SIG-M5 treated with dmso at 0.1 percent for 504 hours (cell line): ENCODE results near the gene ZNF766.
"Not testable (repeated sequence)": the region's sequence is repeated elsewhere in the genome, so short reads cannot be mapped to it uniquely, and the experiment has no call there.

ENCODE experiments used
- DNase-seq: peaks from one replicate; lab custom pipeline; 2025; ENCODE audit not compliant: unreplicated experiment; lab: John Stamatoyannopoulos, UW

Gene ZNF766

DNA sequence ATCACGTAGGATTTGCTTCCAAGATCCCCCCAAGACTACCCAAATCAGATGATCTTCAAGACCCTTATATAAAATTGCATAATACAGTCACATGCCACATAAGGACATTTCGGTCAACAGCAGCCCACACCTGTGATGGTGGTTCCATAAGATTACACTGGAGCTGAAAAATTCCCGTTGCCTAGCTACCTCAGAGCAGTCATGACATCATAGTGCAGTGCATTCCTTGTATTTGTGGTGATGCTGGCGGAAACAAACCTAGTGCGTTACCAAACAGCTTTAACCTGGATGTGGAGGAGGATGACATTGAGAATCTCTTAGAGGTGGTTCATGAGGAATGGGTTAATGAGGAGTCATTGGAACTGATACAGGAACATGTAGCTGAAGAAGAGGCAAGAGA is 4.8 kb downstream of the ZNF766 start:
- DNase-seq = no peak

DNA sequence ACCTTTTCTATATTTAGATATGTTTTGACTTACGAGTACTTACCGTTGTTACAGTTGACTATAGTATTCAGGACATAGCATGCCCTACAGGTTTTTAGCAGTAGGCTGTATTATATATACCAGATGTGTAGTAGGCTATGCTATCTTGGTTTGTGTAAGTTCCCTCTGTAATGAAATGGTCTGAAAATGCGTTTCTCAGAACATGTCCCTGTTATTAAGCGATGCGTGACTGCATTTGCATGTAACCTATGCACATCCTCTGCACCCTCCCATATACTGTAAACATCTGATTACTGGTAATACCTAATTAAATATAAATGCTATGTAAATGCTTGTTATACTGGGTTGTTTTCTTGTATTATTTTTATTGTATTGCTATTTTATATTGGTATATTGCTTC is 6.6 kb downstream of the ZNF766 start:
- DNase-seq = no peak

DNA sequence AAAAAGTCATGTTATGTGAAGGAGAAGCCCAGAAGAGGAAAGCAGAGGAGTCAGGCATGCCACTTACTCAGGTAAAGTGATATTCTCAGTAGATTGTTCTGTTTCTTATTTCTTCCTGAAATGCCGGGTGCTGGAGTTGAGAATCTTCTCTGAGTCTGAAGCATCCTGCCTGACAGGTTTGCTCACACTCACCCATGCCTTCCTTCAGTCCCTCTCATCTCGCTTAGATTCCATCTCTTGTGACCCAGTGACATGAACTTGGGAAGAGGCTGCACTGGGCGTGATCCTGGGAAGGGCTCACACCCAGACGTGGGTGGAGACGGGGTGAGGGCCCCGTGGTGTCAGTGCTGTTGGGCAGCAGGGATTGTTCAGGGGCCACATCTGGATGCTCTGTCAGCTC is 8.1 kb downstream of the ZNF766 start:
- DNase-seq = no peak

DNA sequence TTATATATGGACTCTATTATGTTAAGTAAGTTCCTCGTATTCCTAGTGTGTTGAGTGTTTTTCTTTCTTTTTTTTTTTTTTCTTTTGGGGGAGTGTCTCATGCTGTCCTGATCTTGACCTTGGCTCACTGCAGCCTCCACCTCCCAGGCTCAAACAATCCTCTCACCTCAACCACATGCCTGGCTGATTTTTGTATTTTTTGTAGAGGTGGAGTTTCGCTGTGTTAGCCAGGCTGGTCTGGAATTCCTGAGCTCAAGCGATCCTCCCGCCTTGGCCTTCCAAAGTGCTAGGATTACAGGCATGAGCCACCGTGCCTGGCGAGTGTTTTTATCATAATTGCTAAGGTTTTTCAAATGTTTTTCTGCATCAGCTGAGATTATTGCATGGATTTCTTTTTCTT is 16.9 kb downstream of the ZNF766 start:
- DNase-seq = no peak

DNA sequence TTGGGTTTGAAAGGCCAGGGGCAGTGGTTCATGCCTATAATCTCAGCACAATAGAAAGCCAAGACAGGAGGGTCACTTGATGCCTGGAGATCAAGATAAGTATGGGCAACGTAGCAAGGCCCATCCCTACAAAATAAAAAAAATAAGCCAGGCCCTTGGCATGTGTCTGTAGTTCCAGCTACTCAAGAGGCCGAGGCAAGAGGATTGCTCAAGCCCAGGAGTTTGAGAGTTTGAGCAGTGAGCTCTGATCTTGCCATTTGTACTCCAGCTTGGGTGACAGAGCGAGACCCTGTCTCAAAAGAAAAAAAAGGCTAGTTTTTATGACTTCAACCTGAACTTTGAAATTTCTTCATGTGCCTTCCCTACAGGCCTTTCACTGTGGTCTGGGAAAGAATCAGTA is 22.4 kb downstream of the ZNF766 start:
- DNase-seq = no peak

DNA sequence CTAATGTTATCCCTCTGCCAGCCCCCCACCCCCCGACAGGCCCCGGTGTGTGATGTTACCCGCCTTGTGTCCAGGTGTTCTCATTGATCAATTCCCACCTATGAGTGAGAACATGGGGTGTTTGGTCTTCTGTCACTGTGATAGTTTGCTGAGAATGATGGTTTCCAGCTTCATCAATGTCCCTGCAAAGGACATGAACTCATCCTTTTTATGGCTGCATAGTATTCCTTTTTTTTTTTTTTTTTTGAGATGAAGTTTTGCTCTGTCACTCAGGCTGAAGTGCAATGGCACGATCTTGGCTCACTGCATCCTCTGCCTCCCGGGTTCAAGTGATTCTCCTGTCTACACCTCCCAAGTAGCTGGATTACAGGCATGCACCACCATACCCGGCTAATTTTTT is 23.6 kb downstream of the ZNF766 start:
- not testable (repeated sequence) for DNase-seq

DNA sequence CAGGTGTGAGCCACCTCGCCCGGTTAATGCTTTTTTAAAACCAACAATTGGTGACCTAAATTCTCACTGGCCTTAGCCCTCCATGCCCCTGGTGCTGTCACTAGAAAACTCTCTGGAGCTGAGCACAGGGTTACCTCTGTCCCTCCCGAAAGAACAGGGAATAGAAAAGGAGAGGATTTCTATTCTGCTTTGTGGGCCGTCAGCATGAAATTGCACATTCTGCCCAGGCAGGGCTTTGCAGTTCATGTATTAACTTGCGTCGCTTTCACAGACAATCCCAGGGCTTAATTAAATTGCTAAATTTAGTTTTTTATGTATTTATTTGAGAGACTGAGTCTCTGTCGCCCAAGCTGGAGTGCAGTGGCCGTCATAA is 27.0 kb downstream of the ZNF766 start:
- no peak for DNase-seq

DNA sequence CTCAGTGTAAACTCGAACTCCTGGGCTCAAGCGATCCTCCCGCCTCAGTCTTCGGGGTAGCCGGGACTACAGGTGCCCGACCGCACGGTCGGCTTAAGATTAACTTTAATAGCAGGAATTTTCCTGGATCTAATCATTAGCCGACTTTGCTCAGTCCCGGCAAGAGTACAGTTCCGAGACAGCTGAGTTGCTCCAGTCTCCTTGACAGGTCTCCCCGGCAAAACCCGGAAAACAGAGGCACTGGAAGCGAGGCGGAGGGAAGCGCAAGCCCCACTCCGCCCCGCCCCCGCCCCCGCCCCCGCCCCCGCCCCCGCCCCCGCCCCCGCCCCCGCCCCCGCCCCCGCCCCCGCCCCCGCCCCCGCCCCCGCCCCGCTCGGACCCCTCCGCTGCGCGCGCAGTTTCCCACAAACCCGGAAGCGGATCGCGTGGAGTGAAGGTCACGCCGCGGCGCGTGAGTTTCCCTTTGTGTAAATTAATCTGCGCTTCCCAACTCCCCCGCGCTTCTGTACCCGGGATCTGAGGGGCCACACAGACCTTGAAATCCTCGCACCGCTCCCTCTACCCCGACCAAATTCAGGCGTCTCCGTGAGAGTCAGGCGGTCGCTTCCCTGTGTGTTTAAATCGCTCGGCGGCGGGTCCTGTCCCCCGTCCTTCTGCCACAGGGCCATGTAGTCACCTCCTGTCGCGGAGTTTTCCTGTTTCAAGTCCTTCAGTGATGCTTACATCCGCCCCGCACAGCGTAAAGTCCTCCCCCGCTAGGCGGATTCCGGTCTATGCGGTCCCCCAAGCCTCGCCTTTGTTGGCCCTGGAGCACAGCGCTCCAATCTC is 27.6 kb downstream of the ZNF766 start, which contains the start of gene ZNF480:
ZNF480 (plus strand) TSS at position 397 of the 828 bp plus-strand sequence. CDS start 3,244 bp downstream, outside the sequence.
- peak; percentile 67 for DNase-seq

DNA sequence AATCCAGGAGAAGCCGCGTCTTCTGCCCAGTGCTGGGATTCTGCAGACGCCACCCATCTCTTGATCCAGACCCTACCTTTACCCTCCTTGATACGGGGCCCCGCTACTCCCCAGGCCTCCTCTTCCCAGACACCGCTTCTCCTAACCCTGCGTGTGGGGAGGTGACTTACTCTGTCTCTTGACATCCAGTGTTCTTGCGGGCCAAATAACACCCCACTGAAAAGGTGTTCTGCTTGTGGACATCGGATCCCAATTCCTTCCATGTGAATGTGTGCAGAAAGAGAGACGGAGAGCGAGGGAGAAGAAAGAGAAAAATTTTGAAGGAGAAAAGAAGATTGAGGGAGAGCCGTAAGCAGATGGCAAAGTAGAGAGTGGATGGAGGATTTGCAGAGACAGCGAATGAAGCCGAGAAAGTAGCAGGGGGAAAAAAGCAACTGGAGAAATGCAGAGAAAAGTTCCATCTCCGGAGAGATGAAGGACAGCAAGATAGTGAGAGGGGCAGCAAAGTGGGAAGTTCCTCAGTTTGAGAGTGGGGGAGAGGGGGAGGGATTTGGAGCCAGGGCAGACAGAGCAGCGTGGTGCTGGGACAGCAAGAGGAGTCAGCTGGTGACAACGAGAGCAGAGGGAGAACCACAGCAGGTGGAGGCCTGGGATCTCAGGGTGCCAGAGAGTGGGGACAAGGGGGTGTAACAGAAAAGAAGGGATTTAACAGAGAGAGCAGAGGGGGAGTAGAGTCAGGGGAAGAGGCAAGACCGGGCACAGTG is 28.4 kb downstream of the ZNF766 start:
- peak; percentile 36 for DNase-seq

DNA sequence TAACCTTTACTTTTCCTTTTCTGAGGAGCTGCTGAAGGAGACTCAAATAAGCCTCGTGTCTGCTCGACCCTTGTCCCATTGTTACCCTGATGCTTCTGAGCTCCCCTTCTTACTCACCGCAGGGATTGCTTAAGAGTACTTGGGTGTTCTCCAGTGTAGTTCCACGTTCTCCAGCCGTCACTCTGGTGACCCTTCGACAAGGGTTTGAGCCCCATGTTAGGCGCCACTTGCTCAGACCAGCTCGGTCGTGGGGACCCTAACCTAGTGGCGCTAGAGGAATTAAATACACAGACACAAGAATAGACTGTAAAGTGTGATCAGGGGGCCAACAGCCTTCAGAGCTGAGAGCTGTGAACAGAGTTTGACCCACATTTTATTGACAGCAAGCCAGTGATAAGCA is 37.9 kb downstream of the ZNF766 start:
- DNase-seq = no peak

DNA sequence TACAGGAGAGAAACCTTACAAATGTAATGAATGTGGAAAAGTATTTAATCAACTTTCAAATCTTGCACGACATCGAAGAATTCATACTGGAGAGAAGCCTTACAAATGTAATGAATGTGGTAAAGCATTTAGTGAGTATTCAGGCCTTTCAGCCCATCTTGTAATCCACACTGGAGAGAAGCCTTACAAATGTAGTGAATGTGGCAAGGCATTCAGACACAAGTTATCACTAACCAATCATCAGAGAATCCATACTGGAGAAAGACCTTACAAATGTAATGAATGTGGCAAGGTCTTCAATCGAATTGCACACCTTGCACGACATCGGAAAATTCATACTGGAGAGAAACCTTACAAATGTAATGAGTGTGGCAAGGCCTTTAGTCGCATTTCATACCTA is 53.0 kb downstream of the ZNF766 start:
- DNase-seq = no peak

DNA sequence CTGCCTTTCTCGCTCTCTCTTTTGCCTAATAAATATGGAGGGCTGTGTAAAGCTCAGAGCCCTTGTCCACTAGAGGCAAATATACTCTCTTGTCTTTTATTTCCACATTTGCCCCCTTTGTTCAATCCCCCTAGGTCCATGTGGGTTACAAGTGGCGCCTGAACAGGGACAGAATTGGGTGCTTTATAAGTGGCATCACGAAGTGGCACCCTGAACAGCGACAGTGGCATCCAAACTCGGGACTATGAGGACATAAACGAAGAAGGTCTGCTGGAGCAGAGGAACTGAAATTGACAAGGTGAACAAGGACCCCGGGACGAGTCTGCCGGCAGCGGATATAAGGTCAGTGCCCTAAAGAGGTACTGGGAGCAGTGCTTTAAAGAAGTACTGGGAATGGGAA is 62.4 kb downstream of the ZNF766 start:
- DNase-seq = no peak

DNA sequence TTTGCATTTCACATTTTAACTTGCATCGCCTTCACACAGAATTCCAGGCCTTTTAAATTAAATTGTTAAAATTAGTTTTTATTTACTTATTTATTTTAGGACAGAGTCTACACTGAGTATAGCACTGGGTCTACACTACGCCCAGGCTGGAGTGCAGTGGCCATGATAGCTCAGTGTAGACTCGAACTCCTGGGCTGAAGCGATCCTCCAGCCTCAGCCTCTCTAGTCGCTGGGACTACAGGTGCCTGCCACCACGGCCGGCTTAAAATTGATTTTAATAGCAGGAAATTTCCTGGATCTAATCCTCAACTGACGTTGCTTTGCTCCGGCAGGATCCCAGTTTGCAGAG is 66.4 kb downstream of the ZNF766 start:
- DNase-seq = no peak

DNA sequence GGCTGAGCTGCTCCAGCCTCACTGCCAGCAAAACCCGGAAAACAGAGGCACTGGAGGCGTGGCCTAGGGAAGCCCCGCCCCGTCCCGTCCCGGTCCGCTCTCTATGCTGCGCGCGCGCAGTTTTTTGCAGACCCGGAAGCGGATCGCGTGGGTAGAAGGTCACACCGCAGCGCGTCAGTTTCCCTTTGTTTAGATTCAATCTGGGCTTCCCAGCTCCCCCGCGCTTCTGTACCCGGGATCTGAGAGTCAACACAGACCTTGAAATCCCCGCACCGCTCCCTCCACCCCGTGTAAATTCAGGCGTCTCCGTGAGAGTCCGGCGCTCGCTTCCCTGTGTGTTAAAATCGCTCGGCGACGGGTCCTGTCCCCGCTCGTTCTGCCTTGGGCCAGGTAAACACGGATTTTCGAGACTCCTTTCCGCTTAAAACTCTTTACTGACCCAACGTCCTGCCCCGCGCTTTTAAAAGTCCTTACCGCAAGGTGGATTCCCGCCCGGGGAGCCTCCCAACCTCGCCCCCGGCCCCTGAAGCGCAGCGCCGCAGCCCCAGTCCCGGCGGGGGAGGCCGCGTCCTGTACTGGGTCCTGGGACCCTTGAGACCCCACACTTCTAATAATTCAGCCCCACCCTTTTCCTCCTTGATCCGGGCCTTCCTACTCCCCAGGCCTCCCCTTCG is 66.9 kb downstream of the ZNF766 start, which contains the start of gene ZNF610:
ZNF610 (plus strand) TSS at position 127 of the 674 bp plus-strand sequence. CDS start 12,930 bp downstream, outside the sequence.
- no peak for DNase-seq

DNA sequence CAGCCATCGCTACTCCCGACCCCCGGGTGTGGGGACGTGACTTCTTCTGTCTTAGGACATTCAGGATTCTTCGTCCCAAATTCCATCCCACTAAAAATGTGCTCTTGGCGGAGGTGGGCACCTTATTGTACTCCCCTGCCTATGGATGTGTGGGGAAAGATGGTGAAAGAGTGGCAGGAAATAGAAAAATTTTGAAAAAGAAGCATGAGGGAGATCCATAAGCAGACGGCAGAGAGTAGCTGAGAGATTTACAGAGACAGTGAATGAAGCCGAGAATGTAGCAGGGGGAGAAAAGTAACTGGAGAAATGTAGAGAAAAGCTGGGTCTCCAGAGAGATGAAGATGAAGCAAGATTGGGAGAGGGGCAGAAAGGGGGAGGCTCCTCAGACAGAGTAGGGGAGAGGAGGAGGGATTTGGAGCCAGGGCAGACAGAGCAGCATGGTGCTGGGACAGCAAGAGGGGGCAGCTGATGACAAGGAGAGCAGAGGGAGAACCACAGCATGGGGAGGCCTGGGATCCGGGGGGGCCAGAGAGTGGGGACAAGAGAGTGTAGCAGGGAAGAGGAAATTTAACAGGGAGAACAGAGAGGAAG is 67.5 kb downstream of the ZNF766 start:
- no peak for DNase-seq

DNA sequence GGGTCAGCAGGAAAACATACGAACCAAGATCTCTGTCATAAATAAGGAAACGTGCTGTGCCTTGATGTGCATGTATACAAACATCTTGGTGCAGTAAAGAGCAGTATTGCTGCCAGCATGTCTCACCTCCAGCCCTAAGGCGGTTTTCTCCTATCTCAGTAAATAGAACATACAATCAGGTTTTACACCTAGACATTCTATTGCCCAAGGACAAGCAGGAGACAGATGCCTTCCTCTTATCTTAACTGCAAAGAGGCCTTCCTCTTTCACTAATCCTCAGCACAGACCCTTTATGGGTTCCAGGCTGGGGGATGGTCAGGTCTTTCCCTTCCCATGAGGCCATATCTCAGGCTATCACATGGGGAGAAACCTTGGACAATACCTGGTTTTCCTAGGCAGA is 69.6 kb downstream of the ZNF766 start:
- not testable (repeated sequence) for DNase-seq

DNA sequence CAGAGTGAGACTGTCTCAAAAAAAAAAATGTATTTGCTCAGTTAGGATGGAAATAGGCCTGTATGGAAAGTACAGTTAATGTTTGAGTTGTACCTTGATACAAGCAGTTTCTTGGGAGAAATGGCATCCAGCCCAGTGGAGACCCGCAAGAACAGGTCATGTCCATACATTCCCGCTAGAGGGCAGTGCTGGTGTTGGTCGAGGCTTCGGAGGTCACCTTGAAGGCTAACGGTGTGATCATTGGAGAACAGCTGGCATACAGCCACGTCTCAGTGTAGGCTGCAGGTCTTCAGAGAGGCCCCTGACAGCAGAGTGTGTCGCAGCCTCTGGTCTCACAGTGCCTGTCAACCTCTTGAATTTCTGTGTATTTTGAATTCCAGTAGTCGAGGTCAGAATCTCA is 74.2 kb downstream of the ZNF766 start:
- DNase-seq = no peak

DNA sequence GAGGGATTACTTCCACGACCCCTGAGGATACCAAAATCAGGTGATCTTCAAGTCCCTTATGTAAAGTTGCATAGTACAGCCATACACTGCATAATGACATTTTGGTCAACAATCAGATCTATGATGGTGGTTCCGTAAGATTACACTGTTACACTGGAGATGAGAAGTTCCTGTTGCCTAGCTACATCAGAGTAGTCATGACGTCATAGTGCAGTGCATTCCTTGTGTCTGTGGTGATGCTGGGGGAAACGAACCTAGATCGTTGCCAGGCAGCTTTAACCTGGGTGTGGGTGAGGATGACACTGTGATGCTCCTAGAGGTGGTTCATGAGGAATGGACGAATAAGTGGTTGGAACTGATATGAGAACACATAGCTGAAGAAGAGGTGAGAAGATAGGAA is 75.8 kb downstream of the ZNF766 start:
- DNase-seq = no peak
